ENCODE data around the gene TNS3.

TNS3 gene

DNA sequence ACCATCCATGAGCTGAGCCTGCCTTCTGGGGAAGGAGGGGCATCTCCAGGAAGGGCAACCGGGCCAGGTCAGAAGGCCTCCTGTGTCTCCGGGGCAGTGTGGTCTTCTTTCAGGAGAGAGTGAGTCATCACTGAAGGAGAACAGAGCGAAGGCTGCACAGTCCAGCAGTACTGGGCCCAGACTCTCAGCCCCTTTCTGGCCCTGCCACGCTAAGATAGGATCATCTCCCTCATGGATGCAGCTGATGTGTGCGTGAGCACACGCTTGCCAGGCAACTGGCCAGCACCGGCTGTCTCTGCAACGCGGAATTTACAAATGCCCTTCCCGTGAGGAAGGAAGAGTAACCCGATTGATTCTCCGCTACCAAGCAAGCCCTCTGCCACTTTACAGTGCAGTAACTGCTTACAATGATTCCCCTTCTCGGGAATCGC, 328.2 kb downstream of the TNS3 start:
- no peaks in the 10 kb centered on the region for H3K9me3 ChIP-seq (ENCODE audit: control extremely low read depth in 1 of 5, control insufficient read depth in 4 of 5, insufficient read depth in 2 of 5, low read depth in 1 of 5, low read length in 4 of 5)
- H3K36me3 ChIP-seq (ENCODE audit: control insufficient read depth in 4 of 4, insufficient read depth in 4 of 4, low read length in 3 of 4): no peaks in the 10 kb centered on the region
- CTCF ChIA-PET: interaction anchor here (1.0 to 2.5 kb wide), 7 partner anchors 9 to 73 kb away, joined by 4 to 9 read pairs (median 6); no protein-coding TSS in a partner anchor
- no peaks in the 10 kb centered on the region for H3K27me3 ChIP-seq (replicated peaks in 2 of 5; ENCODE audit: control insufficient read depth in 4 of 5, insufficient read depth in 5 of 5, low read length in 4 of 5)
- POLR2A ChIA-PET: no interaction called here
- peak overlapping the region; percentile 57 to 77 (median 60) for H3K4me3 ChIP-seq (ENCODE audit: control insufficient read depth in 1 of 7, extremely low read depth in 1 of 7, insufficient read depth in 4 of 7, low read depth in 2 of 7, low read length in 6 of 7)
- WGBS (ENCODE audit: insufficient coverage): 6% methylated on average over 13 of the region's 14 CpGs
- H3K4me1 ChIP-seq (ENCODE audit: control extremely low read depth in 1 of 4, control insufficient read depth in 4 of 4, insufficient read depth in 4 of 4, low read length in 3 of 4): peaks cover 3 to 21% (median 18%) of the 10 kb centered on the region in 4 experiments
- no peak overlapping the region for H3K27ac ChIP-seq (ENCODE audit: insufficient read depth in 1 of 2, low read depth in 1 of 2, low read length in 2 of 2, poor library complexity in 1 of 2, severe bottlenecking in 2 of 2)
- DNase-seq: peak; percentile 37 to 78 (median 68)

DNA sequence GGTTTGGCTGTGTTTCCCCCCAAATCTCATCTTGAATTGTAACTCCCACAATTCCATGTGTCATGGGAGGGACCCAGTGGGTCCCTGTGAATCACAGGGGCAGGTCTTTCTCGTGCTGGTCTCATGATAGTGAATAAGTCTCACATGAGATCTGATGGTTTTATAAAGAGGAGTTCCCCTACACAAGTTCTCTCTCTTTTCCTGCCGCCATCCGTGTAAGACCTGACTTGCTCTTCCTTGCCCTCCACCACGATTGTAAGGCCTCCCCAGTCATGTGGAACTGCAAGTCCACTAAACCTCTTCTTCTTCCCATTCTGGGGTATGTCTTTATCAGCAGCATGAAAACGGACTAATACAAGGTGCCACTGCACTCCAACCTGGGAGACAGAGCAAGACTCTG, 329.2 kb downstream of the TNS3 start:
- CTCF ChIA-PET: interaction anchor here (1.8 to 2.1 kb wide), 2 partner anchors 8 to 13 kb away, joined by 6 to 9 read pairs; no protein-coding TSS in a partner anchor
- Histone ChIP-seq H3K9me3 (ENCODE audit: control extremely low read depth in 1 of 5, control insufficient read depth in 4 of 5, insufficient read depth in 2 of 5, low read depth in 1 of 5, low read length in 4 of 5) (no peaks in the 10 kb centered on the region), H3K4me1 (ENCODE audit: control extremely low read depth in 1 of 4, control insufficient read depth in 4 of 4, insufficient read depth in 4 of 4, low read length in 3 of 4) (peaks cover 3 to 21% (median 18%) of the 10 kb centered on the region in 4 experiments), H3K27ac (ENCODE audit: insufficient read depth in 1 of 2, low read depth in 1 of 2, low read length in 2 of 2, poor library complexity in 1 of 2, severe bottlenecking in 2 of 2) (no peak overlapping the region), H3K27me3 (replicated peaks in 2 of 5; ENCODE audit: control insufficient read depth in 4 of 5, insufficient read depth in 5 of 5, low read length in 4 of 5) (no peaks in the 10 kb centered on the region), H3K36me3 (ENCODE audit: control insufficient read depth in 4 of 4, insufficient read depth in 4 of 4, low read length in 3 of 4) (no peaks in the 10 kb centered on the region), H3K4me3 (ENCODE audit: control insufficient read depth in 1 of 7, extremely low read depth in 1 of 7, insufficient read depth in 4 of 7, low read depth in 2 of 7, low read length in 6 of 7) (no peak overlapping the region)
- POLR2A ChIA-PET: no interaction called here
- no peak for DNase-seq
- WGBS (ENCODE audit: insufficient coverage): 94% methylated on average over 3 of the region's 5 CpGs

DNA sequence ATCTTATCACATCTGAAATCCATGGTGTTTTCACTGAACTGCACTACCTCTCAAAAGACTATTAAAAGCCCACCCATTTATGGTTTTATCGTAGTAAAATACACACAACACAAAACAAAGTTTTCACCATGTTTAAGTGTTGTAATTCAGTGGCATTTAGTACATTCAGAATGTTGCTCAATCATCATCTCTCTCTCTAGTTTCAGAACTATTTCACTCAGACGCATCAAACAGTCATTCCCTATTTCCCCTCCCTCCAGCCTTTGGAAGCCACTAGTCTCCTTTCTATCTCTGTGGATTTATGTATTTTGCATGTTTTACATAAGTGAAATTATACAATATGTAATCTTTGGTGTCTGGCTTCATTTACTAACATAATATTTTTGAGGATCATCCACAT, 332.6 kb downstream of the TNS3 start:
- no CpG with 5 or more reads among the region's 2 CpGs for WGBS (ENCODE audit: insufficient coverage)
- no peak overlapping the region for H3K27ac ChIP-seq (ENCODE audit: insufficient read depth in 1 of 2, low read depth in 1 of 2, low read length in 2 of 2, poor library complexity in 1 of 2, severe bottlenecking in 2 of 2)
- no peaks in the 10 kb centered on the region for H3K9me3 ChIP-seq (ENCODE audit: control extremely low read depth in 1 of 5, control insufficient read depth in 4 of 5, insufficient read depth in 2 of 5, low read depth in 1 of 5, low read length in 4 of 5)
- no peak overlapping the region for H3K4me3 ChIP-seq (ENCODE audit: control insufficient read depth in 1 of 7, extremely low read depth in 1 of 7, insufficient read depth in 4 of 7, low read depth in 2 of 7, low read length in 6 of 7)
- H3K36me3 ChIP-seq (ENCODE audit: control insufficient read depth in 4 of 4, insufficient read depth in 4 of 4, low read length in 3 of 4): no peaks in the 10 kb centered on the region
- H3K4me1 ChIP-seq (ENCODE audit: control extremely low read depth in 1 of 4, control insufficient read depth in 4 of 4, insufficient read depth in 4 of 4, low read length in 3 of 4): peaks cover 0 to 12% (median 9%) of the 10 kb centered on the region in 4 experiments
- ChIA-PET POLR2A (no interaction called here), CTCF (no interaction called here)
- DNase-seq: no peak
- no peaks in the 10 kb centered on the region for H3K27me3 ChIP-seq (replicated peaks in 2 of 5; ENCODE audit: control insufficient read depth in 4 of 5, insufficient read depth in 5 of 5, low read length in 4 of 5)

DNA sequence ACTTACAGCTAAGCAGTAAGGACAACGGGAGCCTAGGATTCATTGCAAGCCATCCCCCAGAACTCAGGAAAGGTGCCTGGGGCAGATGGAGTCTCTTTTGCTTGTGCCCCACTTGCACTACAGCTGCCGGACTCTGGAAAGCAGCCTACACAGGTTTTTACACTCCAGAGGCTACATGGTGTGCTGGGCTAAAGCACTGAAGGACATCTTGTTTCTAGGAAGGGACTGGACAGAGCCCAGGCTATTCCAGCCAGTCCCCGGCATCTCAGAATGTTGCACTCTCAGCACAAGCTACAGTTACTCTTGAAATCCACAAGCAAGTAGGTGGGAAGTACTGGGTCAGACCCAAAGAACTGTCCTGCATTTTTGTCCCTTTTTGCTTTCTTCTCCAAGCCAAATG, 333.1 kb downstream of the TNS3 start:
- ChIA-PET POLR2A (no interaction called here), CTCF (no interaction called here)
- WGBS (ENCODE audit: insufficient coverage): 94% methylated on average over 3 of the region's 3 CpGs
- no peak for DNase-seq
- H3K4me1 ChIP-seq (ENCODE audit: control extremely low read depth in 1 of 4, control insufficient read depth in 4 of 4, insufficient read depth in 4 of 4, low read length in 3 of 4): peaks cover 0 to 7% (median 5%) of the 10 kb centered on the region in 4 experiments
- no peaks in the 10 kb centered on the region for H3K9me3 ChIP-seq (ENCODE audit: control extremely low read depth in 1 of 5, control insufficient read depth in 4 of 5, insufficient read depth in 2 of 5, low read depth in 1 of 5, low read length in 4 of 5)
- no peaks in the 10 kb centered on the region for H3K27me3 ChIP-seq (replicated peaks in 2 of 5; ENCODE audit: control insufficient read depth in 4 of 5, insufficient read depth in 5 of 5, low read length in 4 of 5)
- no peak overlapping the region for H3K4me3 ChIP-seq (ENCODE audit: control insufficient read depth in 1 of 7, extremely low read depth in 1 of 7, insufficient read depth in 4 of 7, low read depth in 2 of 7, low read length in 6 of 7)
- no peaks in the 10 kb centered on the region for H3K36me3 ChIP-seq (ENCODE audit: control insufficient read depth in 4 of 4, insufficient read depth in 4 of 4, low read length in 3 of 4)
- no peak overlapping the region for H3K27ac ChIP-seq (ENCODE audit: insufficient read depth in 1 of 2, low read depth in 1 of 2, low read length in 2 of 2, poor library complexity in 1 of 2, severe bottlenecking in 2 of 2)

DNA sequence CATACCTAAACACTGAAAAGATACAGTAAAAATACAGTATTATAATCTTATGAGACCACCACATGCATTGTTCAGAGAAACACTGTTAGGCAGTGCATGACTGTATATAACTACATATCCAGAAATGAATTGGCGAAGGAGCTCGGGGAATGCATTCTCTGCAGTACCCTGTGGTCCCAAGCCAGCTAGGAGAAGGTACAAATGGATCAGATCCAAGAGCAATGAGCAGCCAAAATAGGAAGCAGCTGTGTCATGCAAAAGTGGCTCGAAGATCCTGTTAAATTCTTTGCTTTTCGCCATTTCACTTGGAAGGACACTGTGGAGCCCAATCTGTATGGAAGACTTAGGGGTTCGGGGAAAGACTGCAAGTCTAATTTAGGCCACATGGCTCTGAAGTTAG, 334.8 kb downstream of the TNS3 start:
- H3K27ac ChIP-seq (ENCODE audit: insufficient read depth in 1 of 2, low read depth in 1 of 2, low read length in 2 of 2, poor library complexity in 1 of 2, severe bottlenecking in 2 of 2): no peak overlapping the region
- 59% methylated on average over 5 of the region's 5 CpGs for WGBS (ENCODE audit: insufficient coverage)
- DNase-seq: no peak
- no peaks in the 10 kb centered on the region for H3K9me3 ChIP-seq (ENCODE audit: control extremely low read depth in 1 of 5, control insufficient read depth in 4 of 5, insufficient read depth in 2 of 5, low read depth in 1 of 5, low read length in 4 of 5)
- ChIA-PET POLR2A (no interaction called here), CTCF (no interaction called here)
- no peaks in the 10 kb centered on the region for H3K36me3 ChIP-seq (ENCODE audit: control insufficient read depth in 4 of 4, insufficient read depth in 4 of 4, low read length in 3 of 4)
- no peaks in the 10 kb centered on the region for H3K27me3 ChIP-seq (replicated peaks in 2 of 5; ENCODE audit: control insufficient read depth in 4 of 5, insufficient read depth in 5 of 5, low read length in 4 of 5)
- no peak overlapping the region for H3K4me3 ChIP-seq (ENCODE audit: control insufficient read depth in 1 of 7, extremely low read depth in 1 of 7, insufficient read depth in 4 of 7, low read depth in 2 of 7, low read length in 6 of 7)
- H3K4me1 ChIP-seq (ENCODE audit: control extremely low read depth in 1 of 4, control insufficient read depth in 4 of 4, insufficient read depth in 4 of 4, low read length in 3 of 4): no peaks in the 10 kb centered on the region

DNA sequence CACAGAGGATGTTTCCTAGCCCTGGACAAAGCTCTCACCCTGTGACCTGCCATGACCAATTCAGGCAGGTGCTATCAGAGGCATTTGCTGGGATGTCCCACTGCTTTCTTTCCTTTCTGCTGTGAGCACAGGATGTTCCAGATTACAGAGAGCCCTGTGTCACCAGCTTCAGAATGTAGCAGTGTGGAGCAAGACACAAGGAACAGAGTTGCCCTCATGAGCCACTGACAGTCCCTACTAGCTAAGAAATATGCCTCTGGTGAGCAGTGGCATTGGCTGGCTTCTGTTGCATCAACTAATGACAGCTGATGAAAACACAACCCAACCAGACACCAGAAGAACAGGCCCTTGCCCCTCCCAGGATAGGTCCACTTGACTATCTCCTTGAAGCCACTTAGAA, 337.2 kb downstream of the TNS3 start:
- no peaks in the 10 kb centered on the region for H3K9me3 ChIP-seq (ENCODE audit: control extremely low read depth in 1 of 5, control insufficient read depth in 4 of 5, insufficient read depth in 2 of 5, low read depth in 1 of 5, low read length in 4 of 5)
- H3K36me3 ChIP-seq (ENCODE audit: control insufficient read depth in 4 of 4, insufficient read depth in 4 of 4, low read length in 3 of 4): no peaks in the 10 kb centered on the region
- no peak overlapping the region for H3K27ac ChIP-seq (ENCODE audit: insufficient read depth in 1 of 2, low read depth in 1 of 2, low read length in 2 of 2, poor library complexity in 1 of 2, severe bottlenecking in 2 of 2)
- POLR2A ChIA-PET: no interaction called here
- no peaks in the 10 kb centered on the region for H3K27me3 ChIP-seq (replicated peaks in 2 of 5; ENCODE audit: control insufficient read depth in 4 of 5, insufficient read depth in 5 of 5, low read length in 4 of 5)
- no peaks in the 10 kb centered on the region for H3K4me1 ChIP-seq (ENCODE audit: control extremely low read depth in 1 of 4, control insufficient read depth in 4 of 4, insufficient read depth in 4 of 4, low read length in 3 of 4)
- CTCF ChIA-PET: interaction anchor here (1.7 kb wide), 1 partner anchor 9 kb away, joined by 6 read pairs; no protein-coding TSS in a partner anchor
- DNase-seq: no peak
- H3K4me3 ChIP-seq (ENCODE audit: control insufficient read depth in 1 of 7, extremely low read depth in 1 of 7, insufficient read depth in 4 of 7, low read depth in 2 of 7, low read length in 6 of 7): no peak overlapping the region

DNA sequence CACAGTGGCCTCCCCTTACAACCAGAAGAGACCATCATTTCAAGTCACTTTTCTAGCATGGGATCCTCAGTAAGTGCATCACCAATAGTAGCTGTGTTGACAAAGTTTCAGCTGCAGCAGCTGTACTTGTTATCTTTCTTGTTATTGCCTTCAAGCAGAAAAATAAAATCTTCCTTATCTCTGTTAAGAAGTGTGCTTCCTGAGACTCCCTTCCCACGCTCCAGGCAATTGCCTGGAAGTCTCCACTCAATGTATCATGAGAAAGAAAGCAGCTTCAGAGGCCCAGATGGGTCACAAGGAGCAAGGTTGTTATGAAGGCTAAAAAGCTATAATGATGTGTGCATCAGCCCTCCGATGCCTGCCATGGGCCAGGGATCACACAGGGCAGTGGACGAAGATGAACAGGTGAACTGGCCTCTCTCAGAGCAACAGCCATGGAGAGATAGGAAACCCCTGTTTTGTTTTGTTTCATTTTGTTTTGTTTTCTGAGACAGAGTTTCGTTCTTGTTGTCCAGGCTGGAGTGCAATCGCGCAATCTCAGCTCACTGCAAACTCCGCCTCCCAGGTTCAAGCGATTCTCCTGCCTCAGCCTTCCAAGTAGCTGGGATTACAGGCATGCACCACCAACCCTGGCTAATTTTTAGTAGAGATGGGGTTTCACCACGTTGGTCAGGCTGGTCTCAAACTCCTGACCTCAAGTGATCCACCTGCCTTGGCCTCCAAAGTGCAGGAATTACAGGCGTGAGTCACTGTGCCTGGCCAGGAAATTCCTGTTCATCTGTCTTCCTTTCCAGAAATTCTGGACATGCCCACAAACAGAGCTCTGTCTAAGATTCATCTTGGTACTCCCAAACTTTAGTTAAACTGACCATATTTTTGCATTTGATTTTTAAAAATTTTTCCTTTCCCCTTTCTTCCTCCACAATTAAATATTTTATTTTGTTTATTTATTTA, 340.5 kb downstream of the TNS3 start:
- Histone ChIP-seq H3K9me3 (ENCODE audit: control extremely low read depth in 1 of 5, control insufficient read depth in 4 of 5, insufficient read depth in 2 of 5, low read depth in 1 of 5, low read length in 4 of 5) (no peaks in the 10 kb centered on the region), H3K4me3 (ENCODE audit: control insufficient read depth in 1 of 7, extremely low read depth in 1 of 7, insufficient read depth in 4 of 7, low read depth in 2 of 7, low read length in 6 of 7) (no peak overlapping the region), H3K27me3 (replicated peaks in 2 of 5; ENCODE audit: control insufficient read depth in 4 of 5, insufficient read depth in 5 of 5, low read length in 4 of 5) (no peaks in the 10 kb centered on the region), H3K36me3 (ENCODE audit: control insufficient read depth in 4 of 4, insufficient read depth in 4 of 4, low read length in 3 of 4) (no peaks in the 10 kb centered on the region), H3K4me1 (ENCODE audit: control extremely low read depth in 1 of 4, control insufficient read depth in 4 of 4, insufficient read depth in 4 of 4, low read length in 3 of 4) (no peaks in the 10 kb centered on the region), H3K27ac (ENCODE audit: insufficient read depth in 1 of 2, low read depth in 1 of 2, low read length in 2 of 2, poor library complexity in 1 of 2, severe bottlenecking in 2 of 2) (no peak overlapping the region)
- DNase-seq: no peak
- POLR2A ChIA-PET: no interaction called here
- CTCF ChIA-PET: interaction anchor here (2.5 kb wide), 1 partner anchor 13 kb away, joined by 6 read pairs; no protein-coding TSS in a partner anchor
- WGBS (ENCODE audit: insufficient coverage): 93% methylated on average over 10 of the region's 10 CpGs
